SK-N-SH (cell line): ENCODE measurements around the gene ADRA2A.

ENCODE experiments used
- EP300 ChIP-seq, 2 experiments: IDR thresholded peaks; 2 replicates each; pipeline versions ENCODE4 v1.4.0 to v1.6.1; 2012; ENCODE audit warnings: borderline replicate concordance in 1 of 2, low read depth in 1 of 2, low read length in 1 of 2
- EZH2phosphoT487 ChIP-seq: fragments of 200-600 bp; sonication (generic); IDR thresholded peaks from 2 replicates; pipeline ENCODE4 v1.6.1; 2017; ENCODE audit warnings: low read depth, mixed run types, mild to moderate bottlenecking, antibody characterized with exemption, moderate library complexity, borderline replicate concordance
- GABPA ChIP-seq: IDR thresholded peaks from 2 replicates; pipeline ENCODE4 v1.4.0; 2012; ENCODE audit warnings: low read depth, mild to moderate bottlenecking
- GATA2 ChIP-seq: sonication (generic); formaldehyde crosslinking; IDR thresholded peaks from 2 replicates; pipeline ENCODE4 v1.5.0; 2020; ENCODE audit warnings: mild to moderate bottlenecking, missing genetic modification reagents
- USF1 ChIP-seq: IDR thresholded peaks from 2 replicates; pipeline ENCODE4 v1.4.0; 2012; ENCODE audit warnings: low read depth, borderline replicate concordance
- TF ChIP-seq, protein P1 (sequence below): IDR thresholded peaks from 2 replicates; pipeline ENCODE4 v1.6.1; 2012; ENCODE audit warnings: mild to moderate bottlenecking, low read depth, low read length, moderate library complexity
- TF ChIP-seq, protein P2 (sequence below): fragments of 200-600 bp; sonication (generic); IDR thresholded peaks from 2 replicates; pipeline ENCODE4 v1.6.1; 2017; ENCODE audit warnings: antibody characterized with exemption, mild to moderate bottlenecking, moderate library complexity

DNA sequence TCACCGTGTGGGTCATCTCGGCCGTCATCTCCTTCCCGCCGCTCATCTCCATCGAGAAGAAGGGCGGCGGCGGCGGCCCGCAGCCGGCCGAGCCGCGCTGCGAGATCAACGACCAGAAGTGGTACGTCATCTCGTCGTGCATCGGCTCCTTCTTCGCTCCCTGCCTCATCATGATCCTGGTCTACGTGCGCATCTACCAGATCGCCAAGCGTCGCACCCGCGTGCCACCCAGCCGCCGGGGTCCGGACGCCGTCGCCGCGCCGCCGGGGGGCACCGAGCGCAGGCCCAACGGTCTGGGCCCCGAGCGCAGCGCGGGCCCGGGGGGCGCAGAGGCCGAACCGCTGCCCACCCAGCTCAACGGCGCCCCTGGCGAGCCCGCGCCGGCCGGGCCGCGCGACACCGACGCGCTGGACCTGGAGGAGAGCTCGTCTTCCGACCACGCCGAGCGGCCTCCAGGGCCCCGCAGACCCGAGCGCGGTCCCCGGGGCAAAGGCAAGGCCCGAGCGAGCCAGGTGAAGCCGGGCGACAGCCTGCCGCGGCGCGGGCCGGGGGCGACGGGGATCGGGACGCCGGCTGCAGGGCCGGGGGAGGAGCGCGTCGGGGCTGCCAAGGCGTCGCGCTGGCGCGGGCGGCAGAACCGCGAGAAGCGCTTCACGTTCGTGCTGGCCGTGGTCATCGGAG is 1.8 kb downstream of the ADRA2A start:
- TF ChIP-seq, protein P1, sequence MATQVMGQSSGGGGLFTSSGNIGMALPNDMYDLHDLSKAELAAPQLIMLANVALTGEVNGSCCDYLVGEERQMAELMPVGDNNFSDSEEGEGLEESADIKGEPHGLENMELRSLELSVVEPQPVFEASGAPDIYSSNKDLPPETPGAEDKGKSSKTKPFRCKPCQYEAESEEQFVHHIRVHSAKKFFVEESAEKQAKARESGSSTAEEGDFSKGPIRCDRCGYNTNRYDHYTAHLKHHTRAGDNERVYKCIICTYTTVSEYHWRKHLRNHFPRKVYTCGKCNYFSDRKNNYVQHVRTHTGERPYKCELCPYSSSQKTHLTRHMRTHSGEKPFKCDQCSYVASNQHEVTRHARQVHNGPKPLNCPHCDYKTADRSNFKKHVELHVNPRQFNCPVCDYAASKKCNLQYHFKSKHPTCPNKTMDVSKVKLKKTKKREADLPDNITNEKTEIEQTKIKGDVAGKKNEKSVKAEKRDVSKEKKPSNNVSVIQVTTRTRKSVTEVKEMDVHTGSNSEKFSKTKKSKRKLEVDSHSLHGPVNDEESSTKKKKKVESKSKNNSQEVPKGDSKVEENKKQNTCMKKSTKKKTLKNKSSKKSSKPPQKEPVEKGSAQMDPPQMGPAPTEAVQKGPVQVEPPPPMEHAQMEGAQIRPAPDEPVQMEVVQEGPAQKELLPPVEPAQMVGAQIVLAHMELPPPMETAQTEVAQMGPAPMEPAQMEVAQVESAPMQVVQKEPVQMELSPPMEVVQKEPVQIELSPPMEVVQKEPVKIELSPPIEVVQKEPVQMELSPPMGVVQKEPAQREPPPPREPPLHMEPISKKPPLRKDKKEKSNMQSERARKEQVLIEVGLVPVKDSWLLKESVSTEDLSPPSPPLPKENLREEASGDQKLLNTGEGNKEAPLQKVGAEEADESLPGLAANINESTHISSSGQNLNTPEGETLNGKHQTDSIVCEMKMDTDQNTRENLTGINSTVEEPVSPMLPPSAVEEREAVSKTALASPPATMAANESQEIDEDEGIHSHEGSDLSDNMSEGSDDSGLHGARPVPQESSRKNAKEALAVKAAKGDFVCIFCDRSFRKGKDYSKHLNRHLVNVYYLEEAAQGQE, result no peak
- TF ChIP-seq, protein P2, sequence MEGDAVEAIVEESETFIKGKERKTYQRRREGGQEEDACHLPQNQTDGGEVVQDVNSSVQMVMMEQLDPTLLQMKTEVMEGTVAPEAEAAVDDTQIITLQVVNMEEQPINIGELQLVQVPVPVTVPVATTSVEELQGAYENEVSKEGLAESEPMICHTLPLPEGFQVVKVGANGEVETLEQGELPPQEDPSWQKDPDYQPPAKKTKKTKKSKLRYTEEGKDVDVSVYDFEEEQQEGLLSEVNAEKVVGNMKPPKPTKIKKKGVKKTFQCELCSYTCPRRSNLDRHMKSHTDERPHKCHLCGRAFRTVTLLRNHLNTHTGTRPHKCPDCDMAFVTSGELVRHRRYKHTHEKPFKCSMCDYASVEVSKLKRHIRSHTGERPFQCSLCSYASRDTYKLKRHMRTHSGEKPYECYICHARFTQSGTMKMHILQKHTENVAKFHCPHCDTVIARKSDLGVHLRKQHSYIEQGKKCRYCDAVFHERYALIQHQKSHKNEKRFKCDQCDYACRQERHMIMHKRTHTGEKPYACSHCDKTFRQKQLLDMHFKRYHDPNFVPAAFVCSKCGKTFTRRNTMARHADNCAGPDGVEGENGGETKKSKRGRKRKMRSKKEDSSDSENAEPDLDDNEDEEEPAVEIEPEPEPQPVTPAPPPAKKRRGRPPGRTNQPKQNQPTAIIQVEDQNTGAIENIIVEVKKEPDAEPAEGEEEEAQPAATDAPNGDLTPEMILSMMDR, result no peak
- TF ChIP-seq USF1, result no peak
- TF ChIP-seq GATA2 (CRISPR knock-in tag), result no peak
- TF ChIP-seq GABPA, result no peak
- no peak for TF ChIP-seq EP300 (IDR thresholded peaks at IDR 0.05; ENCODE audit: borderline replicate concordance in 1 of 2, low read depth in 1 of 2, low read length in 1 of 2)
- no peak for TF ChIP-seq EZH2phosphoT487
